ENCODE results near the gene GPRASP2. TPM values are rescaled to one million over a fixed set of nuclear protein-coding genes. Genes with fewer than 3 reads are reported as not detected.

Gene GPRASP2
- total RNA-seq, 1 experiment from 2014 or later = 0.97 TPM

DNA sequence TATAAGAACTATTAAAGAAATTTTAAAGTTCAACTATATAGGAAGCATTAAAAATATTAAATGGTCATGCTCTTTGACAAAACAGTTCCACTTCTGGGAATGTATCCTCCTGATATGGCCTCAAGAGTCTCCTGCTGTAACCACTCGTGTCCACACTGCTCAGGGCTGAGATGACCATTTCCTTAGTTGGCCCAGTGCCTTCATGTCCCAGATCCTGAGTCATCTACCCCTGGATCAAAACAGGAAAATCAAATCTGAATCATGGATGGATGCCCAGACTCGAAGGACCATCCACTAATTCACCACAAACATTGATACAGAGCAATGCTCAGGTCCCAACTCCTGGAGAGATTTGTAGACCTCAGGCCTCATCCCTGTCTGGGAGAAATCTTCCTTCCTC lies 53.0 kb downstream of the GPRASP2 start:
- no peaks in the 10 kb centered on the region; the same call in 1 of the 2 replicates for H3K9me2 ChIP-seq (replicated peaks; ENCODE audit: insufficient read depth, low read length)
- H3K9me3 ChIP-seq (ENCODE audit: low read length) = no peaks in the 10 kb centered on the region
- DNase-seq = no peak
- no peaks in the 10 kb centered on the region for H3K36me3 ChIP-seq (ENCODE audit: insufficient read depth, low read length)
- H2AFZ ChIP-seq (ENCODE audit: low read length) = no peak overlapping the region
- no peaks in the 10 kb centered on the region for H4K20me1 ChIP-seq (ENCODE audit: insufficient read depth, low read depth, low read length)
- H3K4me3 ChIP-seq (ENCODE audit: low read length) = no peak overlapping the region
- no peak overlapping the region for H3K4me2 ChIP-seq (ENCODE audit: low read depth, low read length, poor library complexity, severe bottlenecking)
- H3K27me3 ChIP-seq (ENCODE audit: low read length) = no peaks in the 10 kb centered on the region
- no peak overlapping the region for H3K9ac ChIP-seq (ENCODE audit: low read length)
- peaks cover 12% of the 10 kb centered on the region for H3K79me2 ChIP-seq (ENCODE audit: low read length)
- H3K27ac ChIP-seq (ENCODE audit: low read length) = no peak overlapping the region
- peaks cover 6% of the 10 kb centered on the region for H3K4me1 ChIP-seq (ENCODE audit: low read length)

DNA sequence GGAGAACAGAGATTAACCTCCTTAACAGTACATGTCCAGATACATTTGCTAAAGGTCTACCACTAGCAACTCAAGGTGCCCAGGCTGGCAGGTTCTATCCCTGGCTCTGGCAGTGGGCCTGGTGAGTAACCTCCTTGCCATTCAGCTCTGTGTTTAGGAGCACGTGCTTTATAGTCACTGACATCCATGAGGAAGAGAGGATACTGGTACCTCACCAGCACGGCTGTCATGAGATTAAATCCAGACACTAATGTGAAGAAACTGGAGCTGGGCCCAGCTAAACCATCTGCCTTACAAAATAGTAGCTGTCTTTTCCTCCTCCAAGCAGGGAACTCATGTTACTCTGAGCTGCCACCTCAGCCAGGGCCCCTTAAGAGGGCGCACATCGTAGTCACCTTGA lies 53.6 kb downstream of the GPRASP2 start:
- no peak overlapping the region for H3K27ac ChIP-seq (ENCODE audit: low read length)
- H3K36me3 ChIP-seq (ENCODE audit: insufficient read depth, low read length) = no peaks in the 10 kb centered on the region
- peaks cover 11% of the 10 kb centered on the region for H3K4me1 ChIP-seq (ENCODE audit: low read length)
- no peaks in the 10 kb centered on the region for H3K9me2 ChIP-seq (replicated peaks; ENCODE audit: insufficient read depth, low read length)
- H3K79me2 ChIP-seq (ENCODE audit: low read length) = peaks cover 17% of the 10 kb centered on the region
- H4K20me1 ChIP-seq (ENCODE audit: insufficient read depth, low read depth, low read length) = no peaks in the 10 kb centered on the region
- H3K4me2 ChIP-seq (ENCODE audit: low read depth, low read length, poor library complexity, severe bottlenecking) = no peak overlapping the region
- no peaks in the 10 kb centered on the region for H3K9me3 ChIP-seq (ENCODE audit: low read length)
- no peak for DNase-seq
- no peak overlapping the region for H3K9ac ChIP-seq (ENCODE audit: low read length)
- no peak overlapping the region for H2AFZ ChIP-seq (ENCODE audit: low read length)
- H3K27me3 ChIP-seq (ENCODE audit: low read length) = no peaks in the 10 kb centered on the region
- H3K4me3 ChIP-seq (ENCODE audit: low read length) = no peak overlapping the region

DNA sequence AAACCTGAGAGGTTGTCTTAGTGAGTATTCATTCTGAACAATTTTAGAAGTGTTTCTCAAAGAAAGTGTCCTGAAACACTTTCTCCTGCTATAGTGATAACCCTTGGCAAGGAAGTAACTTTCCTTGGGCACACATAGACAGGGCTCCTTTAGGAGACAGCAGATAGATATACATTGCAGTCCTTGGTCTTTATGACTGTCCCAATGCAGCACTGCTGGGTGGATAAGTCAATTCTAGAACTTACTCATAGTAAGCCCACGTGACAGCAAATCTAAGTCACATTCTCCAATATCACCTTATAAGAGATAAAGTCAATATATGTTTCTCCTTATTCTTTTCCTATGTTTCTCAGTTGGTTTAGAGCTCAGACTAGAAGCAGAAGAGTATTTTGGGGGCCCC lies 55.0 kb downstream of the GPRASP2 start:
- Histone ChIP-seq H3K9ac (ENCODE audit: low read length) (no peak overlapping the region), H3K36me3 (ENCODE audit: insufficient read depth, low read length) (no peaks in the 10 kb centered on the region), H3K4me3 (ENCODE audit: low read length) (no peak overlapping the region), H3K4me2 (ENCODE audit: low read depth, low read length, poor library complexity, severe bottlenecking) (no peak overlapping the region), H3K79me2 (ENCODE audit: low read length) (peaks cover 24% of the 10 kb centered on the region), H3K9me3 (ENCODE audit: low read length) (no peaks in the 10 kb centered on the region), H3K9me2 (replicated peaks; ENCODE audit: insufficient read depth, low read length) (no peaks in the 10 kb centered on the region), H3K4me1 (ENCODE audit: low read length) (peaks cover 11% of the 10 kb centered on the region), H3K27me3 (ENCODE audit: low read length) (no peaks in the 10 kb centered on the region), H3K27ac (ENCODE audit: low read length) (no peak overlapping the region), H4K20me1 (ENCODE audit: insufficient read depth, low read depth, low read length) (no peaks in the 10 kb centered on the region), H2AFZ (ENCODE audit: low read length) (no peak overlapping the region)
- no peak for DNase-seq

Small RNA genes within 50 kb of the gene (small RNA-seq; reads per million reads assigned to genes)
- gene RNU6-589P = not detected

Other genes with a start within 250 kb of the GPRASP2 start
- gene TCP11X2, start 240.6 kb upstream of the GPRASP2 start, total RNA-seq (2014; rRNA removed; shearing (Covaris generic); ENCODE audit: low replicate concordance) = not detected in 2 replicates
- not detected in 2 replicates for gene TMSB15A, start 195.7 kb upstream of the GPRASP2 start, total RNA-seq (2014; rRNA removed; shearing (Covaris generic); ENCODE audit: low replicate concordance)
- 13.5 and 16.2 TPM in 2 replicates for gene ARMCX5, start 112.9 kb upstream of the GPRASP2 start, total RNA-seq (2014; rRNA removed; shearing (Covaris generic); ENCODE audit: low replicate concordance)
- gene GPRASP1, start 61.0 kb upstream of the GPRASP2 start, total RNA-seq (2014; rRNA removed; shearing (Covaris generic); ENCODE audit: low replicate concordance) = 2.4 and 2.7 TPM in 2 replicates
- gene GPRASP3, start 8.3 kb downstream of the GPRASP2 start, total RNA-seq (2014; rRNA removed; shearing (Covaris generic); ENCODE audit: low replicate concordance) = 0.32 and 0.56 TPM in 2 replicates
- gene RAB40AL, start 224.8 kb downstream of the GPRASP2 start, total RNA-seq (2014; rRNA removed; shearing (Covaris generic); ENCODE audit: low replicate concordance) = 0.40 and 0.67 TPM in 2 replicates